NCI-H748 (cell line): ENCODE measurements around the gene EGFR.

Experiments
- DNase-seq: peaks from one replicate; lab custom pipeline; 2025; ENCODE audit not compliant: unreplicated experiment; lab: John Stamatoyannopoulos, UW

The EGFR gene

GRCh38 chr7:55080000-55080623, 61.3 kb downstream of the EGFR start:
- DNase-seq = no peak

- no peak for DNase-seq
Observed at GRCh38 chr7:55081068-55081467, 62.3 kb downstream of the EGFR start.

- no peak for DNase-seq
Observed at GRCh38 chr7:55081472-55082227, 62.8 kb downstream of the EGFR start.

GRCh38 chr7:55082228-55082603, 63.4 kb downstream of the EGFR start:
- DNase-seq = no peak

- no peak for DNase-seq
Observed at GRCh38 chr7:55083206-55083605, 64.4 kb downstream of the EGFR start.

GRCh38 chr7:55084307-55084706, 65.5 kb downstream of the EGFR start:
- DNase-seq = no peak

GRCh38 chr7:55085511-55086412, 66.9 kb downstream of the EGFR start:
- no peak for DNase-seq

GRCh38 chr7:55086413-55087201, 67.8 kb downstream of the EGFR start:
- DNase-seq = peak; percentile 50

- no peak for DNase-seq
Observed at GRCh38 chr7:55087521-55087961, 68.7 kb downstream of the EGFR start.

GRCh38 chr7:55088107-55088506, 69.3 kb downstream of the EGFR start:
- DNase-seq = no peak

- DNase-seq = no peak
Observed at GRCh38 chr7:55088620-55089019, 69.8 kb downstream of the EGFR start.

GRCh38 chr7:55092186-55092974, 73.6 kb downstream of the EGFR start:
- no peak for DNase-seq

GRCh38 chr7:55092975-55093373, 74.2 kb downstream of the EGFR start:
- no peak for DNase-seq

- no peak for DNase-seq
Observed at GRCh38 chr7:55093674-55094073, 74.9 kb downstream of the EGFR start.

- DNase-seq = no peak
Observed at GRCh38 chr7:55094092-55094690, 75.4 kb downstream of the EGFR start.

- no peak for DNase-seq
Observed at GRCh38 chr7:55095672-55096071, 76.9 kb downstream of the EGFR start.

GRCh38 chr7:55096323-55096722, 77.5 kb downstream of the EGFR start:
- DNase-seq = no peak

- DNase-seq = no peak
Observed at GRCh38 chr7:55097100-55097499, 78.3 kb downstream of the EGFR start.

- DNase-seq = no peak
Observed at GRCh38 chr7:55099066-55099820, 80.4 kb downstream of the EGFR start.
